Limb (tissue), 2 donors: Measurements from ENCODE around the gene TXLNA.
"Not testable (repeated sequence)": the region's sequence is repeated elsewhere in the genome, so short reads cannot be mapped to it uniquely, and the experiment has no call there.

Experiments used
- DNase-seq, 2 donors: peaks; one replicate each; pipeline ENCODE4 v3.0.0-alpha.2; 2016; ENCODE audit errors: extremely low spot score in 2 of 2

Gene TXLNA

DNA sequence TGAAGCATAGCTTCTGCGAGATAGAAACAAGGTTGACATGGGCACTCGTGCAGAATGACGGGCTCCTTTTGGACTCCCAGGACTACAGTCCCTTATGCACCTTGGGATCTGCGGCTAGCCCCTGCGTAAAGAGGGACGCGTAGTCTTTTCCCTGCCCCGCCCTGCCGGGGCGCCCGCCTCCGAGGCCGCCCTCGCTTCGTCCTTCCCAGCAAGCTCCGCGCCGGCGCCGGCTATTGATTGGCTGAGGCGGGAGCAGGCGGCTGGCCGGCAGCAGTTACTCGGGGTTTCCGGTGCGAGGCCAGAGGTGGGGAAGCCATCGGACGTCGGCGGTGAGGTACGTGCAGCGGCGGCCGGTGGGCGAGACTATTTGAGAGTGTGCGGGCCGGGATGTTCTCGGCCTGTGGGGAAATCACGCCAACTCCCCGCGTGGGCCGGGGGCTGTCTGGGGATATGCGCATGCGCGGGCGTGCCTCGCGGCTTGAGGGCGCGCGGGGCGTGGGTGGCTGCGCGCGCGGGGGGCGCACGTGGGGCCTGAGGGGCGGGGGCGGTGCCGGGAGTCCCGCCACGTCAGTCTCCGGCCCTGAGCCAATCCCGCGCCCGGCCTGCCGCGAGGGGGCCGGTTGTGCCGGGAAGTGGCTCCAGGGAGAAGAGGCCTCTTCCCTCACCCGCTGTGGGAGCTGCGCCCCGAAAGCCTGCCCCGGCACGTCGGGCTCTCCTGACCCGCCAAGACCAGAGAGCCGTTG is at the start of gene TXLNA:
TSS of gene TXLNA (plus strand) at position 233 of the 743 bp plus-strand sequence. CDS start 671 bp downstream, outside the sequence.
- DNase-seq: peak; percentile 96

DNA sequence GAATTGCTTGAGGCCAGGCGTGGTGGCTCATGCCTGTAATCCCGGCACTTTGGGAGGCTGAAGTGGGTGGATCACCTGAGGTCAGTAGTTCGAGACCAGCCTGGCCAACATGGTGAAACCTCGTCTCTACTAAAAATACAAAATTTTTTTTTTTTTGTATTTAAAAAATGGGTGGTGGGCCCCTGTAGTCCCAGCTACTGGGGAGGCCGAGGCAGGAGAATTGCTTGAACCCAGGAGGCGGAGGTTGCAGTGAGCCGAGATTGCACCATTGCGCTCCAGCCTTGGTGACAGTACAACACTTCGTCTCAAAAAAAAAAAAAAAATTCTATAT is 45.6 kb upstream of the TXLNA start:
- DNase-seq: not testable (repeated sequence)

DNA sequence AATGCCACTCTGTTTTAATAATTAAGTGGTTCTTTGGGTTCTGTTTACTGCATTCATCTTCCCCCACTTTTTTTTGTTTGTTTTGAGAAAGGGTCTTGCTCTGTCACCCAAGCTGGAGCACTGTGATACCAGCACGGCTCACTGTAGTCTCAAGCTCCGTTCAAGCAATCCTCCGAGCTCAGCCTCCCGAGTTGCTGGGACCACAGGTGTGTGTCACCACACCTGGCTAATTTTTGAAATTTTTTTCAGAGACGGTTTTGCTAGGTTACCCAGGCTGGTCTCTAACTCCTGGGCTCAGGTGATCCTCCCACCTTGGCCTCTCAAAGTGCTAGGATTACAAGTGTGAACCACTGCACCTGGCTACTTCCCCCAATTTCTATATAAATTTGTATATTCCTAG is 42.4 kb upstream of the TXLNA start:
- no peak for DNase-seq

DNA sequence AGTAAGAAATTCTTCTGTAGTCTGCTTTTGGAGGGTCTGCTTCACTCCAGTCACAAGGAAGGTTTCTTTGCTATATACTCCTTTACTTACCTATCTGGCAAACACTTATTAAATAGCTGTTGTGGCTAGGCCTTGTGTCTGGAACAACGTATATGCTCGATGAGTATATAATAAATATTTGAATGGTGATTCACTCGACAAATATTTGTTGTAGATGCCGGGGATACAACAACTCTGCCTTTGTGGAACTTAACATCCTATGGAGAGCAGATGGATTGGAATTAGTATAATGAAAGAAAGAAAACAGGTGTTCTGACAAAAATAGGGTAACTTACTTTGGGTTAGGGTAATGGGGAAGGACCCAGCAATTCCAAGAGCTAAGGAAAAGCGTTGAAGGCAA is 40.5 kb upstream of the TXLNA start:
- no peak for DNase-seq

DNA sequence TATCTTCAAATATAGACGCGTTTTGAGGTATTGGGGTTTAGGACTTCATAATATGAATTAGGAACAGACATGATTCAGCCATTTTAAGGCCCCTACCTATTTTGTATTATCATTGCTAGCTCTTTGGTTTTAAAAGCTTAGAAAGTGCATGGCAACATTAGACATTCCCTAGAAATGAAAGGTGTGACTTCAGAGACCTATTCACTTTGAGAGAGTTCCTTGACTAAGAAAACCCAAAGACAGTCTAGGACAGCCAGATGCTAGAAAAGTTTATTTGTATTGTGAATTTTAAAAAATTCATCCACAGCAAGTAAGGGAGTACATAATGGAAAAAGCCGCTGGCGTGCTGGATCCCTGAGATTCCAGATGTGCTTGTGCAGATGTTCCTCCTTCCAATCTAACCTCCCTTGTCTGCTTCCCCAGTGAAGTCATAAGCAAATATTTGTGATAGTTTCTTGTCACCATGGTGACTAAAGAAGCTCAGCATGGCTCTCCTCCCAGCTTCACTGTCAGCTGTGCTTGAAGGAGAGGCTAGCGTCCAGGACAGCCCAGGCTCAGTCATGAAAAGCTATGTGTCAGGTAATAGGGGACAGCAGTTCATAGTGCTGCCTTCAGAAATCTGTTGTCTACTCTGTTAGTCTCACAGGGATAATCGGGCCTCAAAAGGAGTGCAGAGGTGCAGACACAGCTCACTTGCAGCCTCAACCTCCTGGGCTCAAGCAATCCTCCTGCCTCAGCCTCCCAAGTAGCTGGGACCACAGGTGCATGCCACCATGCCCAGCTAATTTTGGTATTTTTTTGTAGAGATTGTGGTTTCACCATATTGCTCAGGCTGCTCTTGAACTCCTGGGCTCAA is 36.8 kb upstream of the TXLNA start:
- peak; percentile 57 to 92 for DNase-seq

DNA sequence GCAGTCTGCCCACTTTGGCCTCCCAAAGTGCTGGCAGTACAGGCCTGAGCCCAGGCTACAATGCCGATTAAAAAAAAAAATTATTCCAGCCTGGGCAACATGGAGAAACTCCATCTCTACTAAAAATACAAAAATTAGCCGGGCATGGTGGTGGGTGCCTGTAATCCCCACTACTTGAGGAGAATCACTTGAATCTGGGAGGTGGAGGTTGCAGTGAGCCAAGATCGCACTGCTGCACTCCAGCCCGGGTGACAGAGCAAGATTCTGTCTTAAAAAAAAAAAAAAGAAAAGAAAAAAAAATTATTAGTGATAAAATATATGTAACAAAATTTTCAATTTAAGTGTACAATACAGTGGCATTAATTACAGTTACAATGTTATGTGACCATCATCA is 36.2 kb upstream of the TXLNA start:
- DNase-seq: not testable (repeated sequence)

DNA sequence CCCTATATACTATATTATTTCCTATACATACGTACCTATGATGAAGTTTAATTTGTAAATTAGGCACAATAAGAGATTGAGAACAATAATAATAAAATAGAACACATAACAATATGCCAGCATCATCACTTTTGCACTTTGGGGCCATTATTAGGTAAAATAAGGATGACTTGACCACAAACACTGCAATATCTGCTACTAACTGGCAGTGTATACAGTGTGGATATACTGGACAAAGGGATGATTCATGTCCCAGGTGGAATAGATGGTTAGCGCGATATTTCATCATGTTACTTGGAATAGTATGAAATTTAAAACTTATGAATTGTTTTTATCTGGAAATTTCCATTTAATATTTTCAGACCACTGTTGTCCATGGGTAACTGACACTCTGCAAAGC is 35.4 kb upstream of the TXLNA start:
- no peak for DNase-seq

DNA sequence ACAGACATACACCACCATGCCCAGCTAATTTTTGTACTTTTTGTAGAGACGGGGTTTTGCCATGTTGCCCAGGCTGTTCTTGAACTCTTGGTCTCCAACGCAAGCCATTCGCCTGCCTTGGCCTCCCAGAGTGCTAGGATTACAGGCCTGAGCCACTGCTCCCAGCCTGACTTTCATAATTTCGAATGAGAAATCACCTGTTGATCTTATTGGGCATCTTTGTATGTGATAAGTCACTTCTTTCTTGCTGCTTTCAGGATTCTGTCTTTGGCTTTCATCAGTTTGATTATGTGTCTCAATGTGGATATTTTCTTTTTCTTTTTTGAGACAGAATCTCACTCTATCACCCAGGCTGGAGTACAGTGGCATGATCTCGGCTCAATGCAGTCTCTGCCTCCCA is 31.7 kb upstream of the TXLNA start:
- DNase-seq: not testable (repeated sequence)

DNA sequence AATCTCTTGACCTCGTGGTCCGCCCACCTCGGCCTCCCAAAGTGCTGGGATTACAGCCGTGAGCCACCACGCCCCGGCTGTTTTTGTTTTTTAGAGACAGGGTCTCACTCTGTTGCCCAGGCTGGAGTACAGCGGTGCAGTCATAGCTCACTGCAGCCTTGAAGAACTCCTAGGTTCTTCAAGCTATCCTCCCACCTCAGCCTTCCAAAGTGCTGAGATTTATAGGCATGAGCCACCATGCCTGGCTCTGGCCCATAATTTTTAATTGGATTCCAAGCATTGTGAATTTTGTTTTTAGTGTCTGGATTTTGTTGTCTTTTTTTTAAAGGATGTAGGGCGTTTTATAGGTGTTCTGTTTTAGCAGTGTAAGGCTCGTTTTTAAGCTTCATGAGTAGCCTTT is 28.6 kb upstream of the TXLNA start:
- no peak for DNase-seq

DNA sequence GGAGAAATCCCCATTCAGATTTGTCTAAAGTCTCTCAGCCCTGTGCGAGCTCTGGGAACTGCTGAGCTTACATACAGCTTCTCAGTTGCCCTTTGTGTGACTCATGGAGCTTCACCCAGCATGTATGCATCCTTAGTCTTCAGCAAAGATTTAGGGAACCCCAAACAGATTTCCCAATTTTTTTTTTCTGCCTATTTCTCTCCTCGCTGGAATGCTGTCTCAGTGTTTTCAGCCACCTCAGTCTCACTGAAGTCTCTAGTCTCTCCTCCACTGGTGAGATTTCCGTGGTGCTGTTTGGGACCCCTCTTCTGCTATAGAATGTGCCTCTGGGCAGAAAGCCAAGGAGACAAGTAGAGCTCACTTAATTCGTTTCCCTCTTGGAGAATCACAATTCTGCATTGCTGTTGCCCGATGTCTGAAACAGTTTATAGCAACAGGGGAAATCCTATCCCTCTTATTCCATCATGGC is 28.1 kb upstream of the TXLNA start:
- DNase-seq: peak; percentile 45 to 83

DNA sequence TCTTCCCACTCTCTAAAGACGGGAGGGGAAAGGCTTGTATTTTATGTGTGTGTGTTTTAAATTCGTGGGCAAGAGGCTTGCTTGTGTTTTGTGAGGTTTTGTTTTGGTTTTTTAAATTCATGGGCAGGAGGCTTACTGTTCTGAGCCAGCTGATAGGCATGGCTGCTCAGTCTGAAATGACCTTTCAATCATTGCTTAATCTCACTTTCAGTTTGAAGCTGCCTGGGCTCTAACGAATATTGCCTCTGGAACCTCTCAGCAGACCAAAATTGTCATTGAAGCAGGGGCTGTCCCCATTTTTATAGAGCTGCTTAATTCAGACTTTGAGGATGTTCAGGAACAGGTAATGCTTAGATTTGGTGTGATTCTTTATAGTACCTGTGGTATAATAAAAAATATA is 20.3 kb upstream of the TXLNA start:
- DNase-seq: no peak

DNA sequence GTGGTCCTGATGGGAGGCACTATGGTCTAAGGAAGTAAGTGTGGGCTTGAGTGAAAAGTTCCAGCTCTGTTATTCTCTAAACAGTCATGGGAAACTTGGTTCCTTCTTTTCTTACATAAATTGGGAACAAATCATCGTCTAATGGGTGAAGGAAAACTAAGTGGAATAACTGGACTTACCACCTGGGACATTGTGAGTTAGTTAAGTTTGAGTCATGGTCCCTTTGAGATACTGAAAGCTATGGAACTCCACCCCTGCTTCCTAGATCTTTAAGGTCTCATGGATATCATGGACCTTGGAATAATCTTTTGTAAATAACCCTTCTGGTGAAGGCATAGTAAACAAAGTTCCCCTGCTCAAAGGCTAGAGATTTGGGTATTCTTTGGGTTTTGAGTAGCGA is 16.1 kb upstream of the TXLNA start:
- no peak for DNase-seq

DNA sequence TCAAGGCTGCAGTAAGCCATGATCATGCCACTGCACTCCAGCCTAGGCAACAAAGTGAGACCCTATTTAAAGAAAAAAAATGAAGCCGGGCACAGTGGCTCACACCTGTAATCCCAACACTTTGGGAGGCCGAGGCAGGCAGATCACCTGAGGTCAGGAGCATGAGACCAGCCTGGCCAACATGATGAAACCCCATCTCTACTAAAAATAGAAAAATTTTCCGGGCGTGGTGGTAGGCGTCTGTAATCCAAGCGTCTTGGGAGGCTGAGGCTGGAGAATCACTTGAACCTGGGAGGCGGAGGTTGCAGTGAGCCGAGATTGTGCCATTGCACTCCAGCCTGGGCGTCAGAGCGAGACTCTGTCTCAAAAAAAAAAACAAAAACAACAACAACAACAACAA is 13.8 kb upstream of the TXLNA start:
- DNase-seq: not testable (repeated sequence)

DNA sequence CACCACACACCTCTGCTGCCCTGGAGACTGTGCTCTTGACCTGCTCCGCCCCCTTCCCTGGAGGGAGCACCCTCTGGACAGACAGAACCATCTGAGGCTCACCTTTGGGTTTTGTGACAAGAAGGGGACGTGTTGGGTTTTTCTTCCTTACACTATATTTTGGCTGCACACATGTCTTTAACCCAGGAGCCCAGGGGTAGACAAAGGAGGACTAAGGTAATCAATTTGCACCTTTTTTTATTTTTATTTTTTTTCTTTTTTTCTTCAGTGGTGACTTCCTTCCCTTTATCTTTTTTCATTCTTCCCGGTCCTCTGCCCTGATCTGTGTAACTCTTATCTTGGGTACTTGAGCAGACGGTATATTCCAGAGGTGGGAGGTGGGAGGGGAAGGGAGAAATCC is 8.5 kb upstream of the TXLNA start:
- DNase-seq: no peak

DNA sequence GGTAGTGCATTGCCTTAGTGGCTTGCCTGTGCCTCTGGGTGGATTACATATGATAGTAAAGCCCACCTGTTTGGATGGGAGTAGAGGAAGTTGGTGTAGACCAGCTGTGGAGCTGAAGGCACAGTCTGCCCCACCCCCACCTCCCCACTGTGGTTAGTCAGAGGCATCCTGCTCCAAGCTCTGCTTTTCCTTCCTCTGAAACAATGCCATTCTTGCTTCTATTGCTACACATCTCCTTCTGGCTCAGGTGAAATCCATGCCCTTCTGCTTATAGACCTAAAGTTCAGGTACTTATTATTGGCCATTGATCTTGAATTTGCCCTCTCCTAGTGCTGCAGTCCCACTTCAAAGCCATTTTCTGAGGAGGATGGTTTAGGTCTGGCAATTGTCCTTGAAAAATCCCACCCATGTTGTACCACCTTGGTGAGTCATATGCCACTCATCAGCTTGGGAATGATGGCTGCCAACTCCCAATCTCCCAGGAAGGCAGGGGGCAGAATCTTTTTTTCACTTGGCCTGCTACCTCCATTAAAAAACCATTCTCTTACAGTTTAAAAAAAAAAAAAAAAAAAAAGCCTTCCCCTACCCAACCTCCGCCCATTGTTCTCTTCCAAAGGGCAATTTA is 6.7 kb upstream of the TXLNA start:
- no peak for DNase-seq

DNA sequence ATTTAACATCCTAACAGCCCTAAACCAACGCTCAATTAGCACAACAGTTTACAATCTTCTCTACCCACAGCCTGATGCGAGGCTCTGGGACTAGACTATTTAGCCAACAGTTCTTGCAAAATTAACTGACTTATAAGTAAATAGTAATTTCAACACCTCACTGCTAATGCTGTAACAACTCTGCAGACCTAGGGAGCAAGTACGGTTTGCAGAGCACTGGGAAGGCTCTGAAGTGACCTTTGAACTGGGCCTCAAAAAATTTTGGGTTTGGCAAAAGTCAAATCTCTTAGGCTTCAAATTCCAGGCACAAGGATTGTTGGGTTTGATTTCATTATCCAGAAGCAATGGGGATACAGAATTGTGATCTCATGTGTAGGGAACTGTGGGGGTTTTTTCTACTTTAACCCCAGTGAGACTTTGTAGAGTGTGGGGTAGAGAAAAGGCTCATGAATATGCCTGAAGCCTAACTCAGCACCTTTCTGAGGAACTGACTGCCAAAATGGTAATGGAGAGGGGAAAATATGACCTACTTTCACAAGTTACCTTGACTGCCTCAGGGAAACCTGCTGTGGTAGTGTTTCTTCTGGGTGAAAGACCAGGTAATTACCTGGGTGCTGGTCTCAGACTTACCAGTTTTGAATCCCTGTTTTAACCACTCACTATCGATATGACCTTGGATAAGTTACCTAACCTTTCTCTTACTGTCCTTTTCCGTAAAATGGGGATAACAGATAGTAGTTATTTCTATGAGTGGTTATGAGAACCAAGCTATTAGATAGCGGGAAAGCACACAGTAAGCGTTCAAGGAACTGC is 889 bp upstream of the TXLNA start:
- no peak for DNase-seq

DNA sequence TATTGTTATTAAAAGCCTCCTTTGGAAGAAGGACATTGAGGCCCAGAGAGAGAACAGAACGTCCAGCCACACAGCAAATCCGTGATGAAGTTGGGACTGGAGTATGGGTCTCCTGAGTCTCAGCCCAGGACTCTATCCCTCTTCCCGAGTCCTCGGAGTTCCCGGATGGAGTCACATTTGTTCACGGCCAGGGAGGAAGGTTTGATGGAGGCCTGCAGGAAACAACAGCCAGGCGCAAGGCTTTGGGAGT is 357 bp upstream of the TXLNA start:
- no peak for DNase-seq

DNA sequence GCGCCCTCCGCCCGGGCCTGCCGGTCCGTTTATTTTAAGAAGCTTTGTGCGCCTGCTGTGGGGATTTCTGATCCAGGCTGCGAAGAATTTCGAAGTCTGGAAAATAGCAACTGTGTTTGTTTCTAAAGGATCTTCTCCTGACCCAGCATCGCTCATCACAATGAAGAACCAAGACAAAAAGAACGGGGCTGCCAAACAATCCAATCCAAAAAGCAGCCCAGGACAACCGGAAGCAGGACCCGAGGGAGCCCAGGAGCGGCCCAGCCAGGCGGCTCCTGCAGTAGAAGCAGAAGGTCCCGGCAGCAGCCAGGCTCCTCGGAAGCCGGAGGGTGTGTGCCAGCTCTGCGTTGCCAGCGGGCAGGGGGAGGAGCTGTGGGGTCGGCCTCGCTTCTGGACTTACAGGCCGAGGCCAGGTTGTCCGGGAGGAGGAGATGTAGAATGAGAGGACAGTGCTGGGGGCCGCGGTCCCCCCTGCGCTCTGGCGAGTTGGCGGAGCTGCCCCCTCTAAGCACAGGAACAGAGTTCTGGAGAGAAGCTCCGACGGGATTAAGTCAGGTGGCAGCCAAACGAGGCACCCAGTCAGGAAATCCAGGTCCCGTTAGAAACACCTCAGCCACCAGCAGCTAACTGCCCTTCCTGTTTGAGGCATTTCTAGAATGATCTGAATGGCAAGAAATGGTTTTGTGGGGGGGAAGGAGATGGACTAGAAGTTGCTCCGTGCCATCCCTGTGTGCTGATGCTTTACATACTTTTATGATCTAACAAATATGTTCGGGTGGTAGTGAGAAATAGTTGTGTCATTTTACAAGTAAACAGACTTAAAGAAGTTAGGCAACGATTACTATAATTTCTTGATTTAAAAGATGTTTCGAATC is 948 bp downstream of the TXLNA start:
- peak; percentile 21 to 72 for DNase-seq

DNA sequence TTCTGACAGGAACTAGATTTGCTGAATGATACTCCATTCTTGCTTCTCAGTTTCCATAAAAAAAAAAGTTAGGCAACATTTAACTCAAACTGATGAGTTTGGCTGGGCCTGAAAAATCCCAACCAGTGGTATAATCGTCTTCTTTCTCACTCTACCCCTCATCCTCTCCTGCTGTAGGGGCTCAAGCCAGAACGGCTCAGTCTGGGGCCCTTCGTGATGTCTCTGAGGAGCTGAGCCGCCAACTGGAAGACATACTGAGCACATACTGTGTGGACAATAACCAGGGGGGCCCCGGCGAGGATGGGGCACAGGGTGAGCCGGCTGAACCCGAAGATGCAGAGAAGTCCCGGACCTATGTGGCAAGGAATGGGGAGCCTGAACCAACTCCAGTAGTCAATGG is 1.6 kb downstream of the TXLNA start:
- no peak for DNase-seq

DNA sequence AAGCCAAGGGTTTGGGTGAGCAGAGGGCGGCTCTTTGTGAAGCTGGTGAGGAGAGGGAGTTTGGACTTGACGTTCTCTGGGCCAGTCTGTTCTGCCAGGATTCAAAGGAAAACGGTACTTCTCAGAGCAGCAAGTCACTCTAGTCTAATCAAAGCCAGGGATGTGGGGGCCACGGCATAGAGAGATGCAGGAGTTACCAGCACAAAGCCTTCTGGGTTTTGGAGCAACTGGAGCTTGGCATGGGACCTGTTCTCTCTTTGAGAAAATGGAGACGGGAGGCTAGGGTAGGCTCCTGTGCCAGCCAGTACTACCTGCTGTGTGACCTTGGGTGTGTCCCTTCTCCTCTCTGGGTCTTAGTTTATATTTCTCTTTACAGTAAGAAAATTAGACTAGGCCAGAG is 2.1 kb downstream of the TXLNA start:
- no peak for DNase-seq

DNA sequence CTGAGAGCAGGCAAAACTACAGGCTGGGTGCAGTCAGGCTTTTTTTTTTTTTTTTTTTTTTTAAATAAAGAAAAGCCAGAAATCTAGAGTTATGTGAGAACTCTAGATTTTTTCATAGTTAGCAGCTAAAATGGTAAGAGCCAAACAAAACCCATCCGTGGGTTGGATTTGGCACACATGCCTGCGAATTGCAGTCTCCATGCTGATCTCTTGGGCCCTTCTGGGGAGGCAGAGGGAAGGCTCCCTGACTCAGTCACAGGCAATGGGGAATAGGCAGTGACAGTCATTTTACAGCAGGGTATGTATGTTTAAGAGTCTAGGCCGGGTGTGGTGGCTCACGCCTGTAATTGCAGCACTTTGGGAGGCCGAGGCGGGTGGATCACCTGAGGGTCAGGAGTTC is 2.6 kb downstream of the TXLNA start:
- no peak for DNase-seq
